PFSK-1 (cell line): Measurements from ENCODE around the gene TCP1.

ENCODE experiments used
- POLR2AphosphoS5 ChIP-seq: IDR thresholded peaks from 2 replicates; pipeline ENCODE4 v1.6.1; 2012; ENCODE audit warnings: low read depth, mild to moderate bottlenecking, control low read depth, low read length, moderate library complexity
- SIN3A ChIP-seq: IDR thresholded peaks from 2 replicates; pipeline ENCODE4 v1.6.1; 2012; ENCODE audit warnings: mild to moderate bottlenecking, low read length, moderate library complexity, borderline replicate concordance; ENCODE audit not compliant: insufficient read depth

DNA sequence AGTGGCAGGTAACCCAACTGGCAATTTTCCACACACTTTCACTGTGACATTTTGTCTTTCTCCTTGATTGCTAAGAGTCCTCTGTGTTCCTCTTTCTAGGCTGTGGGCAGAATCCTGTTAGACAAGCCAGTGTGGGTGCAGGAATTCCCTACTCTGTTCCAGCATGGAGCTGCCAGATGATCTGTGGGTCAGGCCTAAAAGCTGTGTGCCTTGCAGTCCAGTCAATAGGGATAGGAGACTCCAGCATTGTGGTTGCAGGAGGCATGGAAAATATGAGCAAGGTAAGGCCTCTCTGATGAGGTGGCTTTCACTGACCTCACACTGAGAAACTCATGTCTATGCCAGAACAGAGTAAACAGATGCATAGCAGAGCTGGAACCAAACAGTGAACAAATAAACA, 22.5 kb downstream of the TCP1 start:
- TF ChIP-seq POLR2AphosphoS5 = no peak
- TF ChIP-seq SIN3A = no peak
